GM15510 (cell line): ENCODE measurements around the gene LY86.

ENCODE experiments used
- POLR2A ChIP-seq: IDR thresholded peaks from 3 replicates; pipeline ENCODE4 v1.6.1; 2011; ENCODE audit warnings: borderline replicate concordance; ENCODE audit not compliant: insufficient read length; ENCODE audit errors: extremely low read depth

The LY86 gene

DNA sequence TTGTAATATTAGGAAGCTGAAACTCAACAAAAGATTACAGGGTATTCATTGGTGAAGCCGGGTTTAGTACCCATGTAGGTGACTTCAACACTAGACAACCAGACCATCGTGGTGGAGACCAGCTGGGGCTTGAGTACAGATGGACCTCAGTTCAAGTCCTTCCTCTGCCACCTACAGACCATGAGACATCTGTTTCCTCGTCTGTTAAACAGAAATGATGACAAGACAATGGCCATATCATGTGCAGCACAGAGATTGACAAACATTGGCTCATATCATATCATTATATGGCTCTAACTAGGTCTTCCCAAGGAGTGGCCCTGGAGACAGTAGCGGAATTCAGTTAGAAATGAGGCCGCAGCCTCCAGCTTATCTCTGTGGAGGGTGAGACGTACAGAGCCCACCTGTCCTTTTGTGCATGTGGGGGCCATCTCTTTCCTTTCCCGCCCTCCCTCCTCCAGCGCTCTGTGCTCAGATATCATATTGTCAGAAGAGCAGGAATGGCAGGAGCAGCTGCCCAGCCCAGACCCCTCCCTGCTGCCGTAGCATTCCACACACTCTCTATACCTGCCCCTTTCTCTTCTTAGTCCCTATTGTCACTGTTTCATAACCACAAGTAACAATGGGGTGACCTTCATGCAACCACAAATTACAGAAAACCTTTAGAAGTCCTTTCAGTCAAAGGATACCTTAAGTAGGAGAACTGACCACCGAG, 75.1 kb downstream of the LY86 start:
- TF ChIP-seq POLR2A = no peak

DNA sequence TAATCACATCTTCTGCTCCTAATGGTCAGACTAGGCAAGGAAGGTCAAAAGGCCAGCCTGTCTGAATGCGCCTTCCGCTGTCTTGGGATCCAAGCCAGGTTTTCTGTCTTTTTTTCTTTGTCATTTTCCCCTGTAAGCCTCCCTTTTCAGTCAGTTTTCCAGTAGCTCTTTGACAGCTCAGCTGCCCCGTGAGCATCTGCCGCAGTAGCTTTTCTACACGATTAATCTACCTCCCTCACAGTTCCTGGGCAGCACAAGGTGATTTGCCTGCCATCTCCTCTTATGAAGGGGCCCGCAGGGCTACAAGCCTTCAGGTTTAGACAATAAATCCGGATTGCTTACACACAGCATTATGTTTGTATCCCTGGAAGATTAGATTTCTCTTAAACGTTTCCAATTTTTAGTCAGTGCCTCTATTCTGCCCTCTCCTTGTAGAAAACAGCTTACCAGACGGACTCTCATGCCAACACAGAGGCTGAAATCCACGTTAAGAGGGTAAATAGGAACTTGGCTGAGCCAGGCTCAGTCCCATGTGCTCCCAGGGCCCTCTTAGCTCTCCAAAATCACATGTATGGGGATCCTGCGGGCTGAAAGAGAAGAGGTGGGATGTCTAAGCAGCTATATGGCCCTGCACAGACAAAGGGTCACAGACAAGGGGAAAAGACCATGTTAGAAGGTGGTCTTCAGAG, 77.2 kb downstream of the LY86 start:
- TF ChIP-seq POLR2A = no peak

DNA sequence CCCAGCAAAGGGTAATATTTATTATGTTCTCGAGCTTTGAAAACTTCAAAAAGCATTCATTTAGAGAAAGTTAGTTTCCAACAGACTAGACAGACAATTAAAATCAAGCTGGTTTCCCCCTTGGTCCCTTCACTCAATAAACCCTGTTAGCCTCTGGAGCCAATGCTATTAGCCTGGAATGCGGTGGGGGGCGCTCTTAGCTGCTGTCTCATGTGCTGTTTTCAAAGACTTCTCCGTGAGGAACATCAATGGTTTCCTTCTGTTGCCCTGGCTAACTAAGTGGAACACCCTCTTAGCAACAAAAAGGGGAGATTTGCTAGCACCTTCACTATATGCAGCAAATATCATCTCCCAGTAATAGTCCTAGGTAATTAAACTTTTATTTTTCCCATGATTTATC, 86.4 kb downstream of the LY86 start:
- TF ChIP-seq POLR2A = no peak

DNA sequence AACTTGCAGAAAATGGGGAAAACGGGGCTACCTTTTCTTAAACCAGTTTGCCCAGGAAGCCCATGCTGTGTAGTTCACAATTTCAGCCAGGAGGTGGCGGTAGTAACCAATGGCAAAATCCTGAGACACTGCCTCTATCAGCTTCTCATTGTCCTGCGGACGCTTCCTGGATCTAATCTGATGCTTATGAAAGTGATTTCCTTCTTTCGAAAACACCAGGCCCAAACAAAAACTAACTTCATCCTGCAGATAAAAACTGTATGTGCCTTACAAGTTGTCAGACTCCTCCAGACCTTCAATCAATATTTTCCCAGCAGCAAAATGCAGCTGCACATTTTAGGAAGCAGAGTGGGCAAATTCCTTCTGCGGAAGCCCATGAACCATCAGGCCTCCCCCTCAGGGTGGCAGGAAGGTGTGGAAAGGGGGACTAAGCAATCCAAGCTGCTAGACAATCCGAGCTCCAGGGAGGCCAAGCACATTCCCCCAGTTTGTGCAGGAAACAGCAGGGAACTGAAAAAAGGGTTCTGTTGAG, 88.5 kb downstream of the LY86 start:
- no peak for TF ChIP-seq POLR2A

DNA sequence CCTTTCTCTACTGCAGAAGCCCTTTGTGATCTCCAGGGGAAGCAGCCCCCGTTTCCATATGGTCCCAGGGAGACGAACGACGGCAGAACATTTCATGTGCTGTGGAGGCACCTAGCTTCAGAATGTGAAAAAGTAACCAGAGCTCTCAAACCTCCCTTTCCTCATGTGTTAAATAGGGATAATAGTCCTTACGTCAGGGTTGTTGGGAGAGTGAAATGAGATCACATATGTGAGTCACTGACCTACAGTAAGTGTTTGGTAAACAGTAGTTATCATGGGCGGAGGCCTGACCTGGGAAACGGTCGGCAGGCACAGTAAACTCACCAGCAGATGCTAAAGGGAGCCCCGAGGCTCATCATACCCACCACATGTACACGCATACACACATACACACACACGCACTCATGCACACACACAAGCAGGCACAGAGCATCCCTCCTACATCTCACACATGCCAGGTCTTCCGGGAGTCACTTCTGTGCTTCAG, 89.7 kb downstream of the LY86 start:
- no peak for TF ChIP-seq POLR2A

DNA sequence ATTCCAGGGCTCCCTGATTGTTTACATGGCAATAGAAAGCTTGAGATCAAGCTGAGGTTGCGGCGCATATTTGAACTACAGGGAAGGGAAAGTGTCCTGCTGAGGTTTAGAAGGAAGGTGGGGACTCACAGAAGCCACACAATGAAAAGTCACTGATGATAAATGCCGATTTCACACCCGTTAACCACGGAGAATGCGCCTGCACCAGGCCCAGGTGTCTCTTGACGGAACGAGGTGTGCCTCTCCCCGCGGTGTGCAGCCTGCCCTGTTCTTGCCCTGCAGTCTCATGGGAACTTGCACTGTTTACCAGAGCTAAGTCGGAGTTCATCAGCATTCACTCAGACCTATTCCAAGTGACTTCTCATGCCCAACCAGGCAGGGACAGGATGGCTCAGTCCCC, 90.3 kb downstream of the LY86 start:
- no peak for TF ChIP-seq POLR2A

DNA sequence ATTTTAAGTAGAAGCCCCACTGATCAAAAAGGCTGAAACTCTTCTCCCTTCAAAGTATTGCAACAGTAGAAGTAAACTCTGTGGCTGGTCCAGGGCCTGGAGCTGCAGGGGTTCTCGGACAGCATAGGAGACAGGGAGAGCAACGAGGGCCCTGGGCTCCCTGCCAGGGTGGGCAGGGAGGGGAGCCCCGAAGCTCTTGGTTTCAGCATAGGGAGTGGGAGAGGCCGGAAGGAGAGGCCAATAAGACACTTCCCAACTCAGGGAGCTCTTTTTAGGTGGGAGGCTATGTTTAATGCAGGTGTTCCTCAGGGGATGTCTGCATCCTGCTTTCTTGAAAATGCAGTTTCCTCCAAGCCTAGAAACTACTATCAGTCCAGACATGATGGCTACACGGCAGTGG, 91.1 kb downstream of the LY86 start:
- no peak for TF ChIP-seq POLR2A

DNA sequence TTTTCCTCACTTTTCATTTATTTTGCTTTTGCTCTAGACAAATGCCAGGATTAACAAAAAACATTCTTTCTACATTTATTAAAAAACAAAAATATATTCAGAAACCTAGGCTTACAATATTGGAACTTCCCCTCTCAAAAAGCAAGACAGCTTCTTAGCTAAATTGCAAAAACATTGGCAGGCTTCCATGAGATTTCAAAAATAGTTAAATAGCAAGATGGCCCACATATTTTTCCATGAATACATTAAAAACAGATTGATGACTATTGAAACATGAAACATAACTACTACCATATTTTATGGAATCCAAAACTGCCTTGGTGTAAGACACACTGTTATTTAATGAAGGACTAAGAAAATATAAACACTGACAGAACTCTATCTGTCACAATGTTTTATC, 92.0 kb downstream of the LY86 start:
- no peak for TF ChIP-seq POLR2A

DNA sequence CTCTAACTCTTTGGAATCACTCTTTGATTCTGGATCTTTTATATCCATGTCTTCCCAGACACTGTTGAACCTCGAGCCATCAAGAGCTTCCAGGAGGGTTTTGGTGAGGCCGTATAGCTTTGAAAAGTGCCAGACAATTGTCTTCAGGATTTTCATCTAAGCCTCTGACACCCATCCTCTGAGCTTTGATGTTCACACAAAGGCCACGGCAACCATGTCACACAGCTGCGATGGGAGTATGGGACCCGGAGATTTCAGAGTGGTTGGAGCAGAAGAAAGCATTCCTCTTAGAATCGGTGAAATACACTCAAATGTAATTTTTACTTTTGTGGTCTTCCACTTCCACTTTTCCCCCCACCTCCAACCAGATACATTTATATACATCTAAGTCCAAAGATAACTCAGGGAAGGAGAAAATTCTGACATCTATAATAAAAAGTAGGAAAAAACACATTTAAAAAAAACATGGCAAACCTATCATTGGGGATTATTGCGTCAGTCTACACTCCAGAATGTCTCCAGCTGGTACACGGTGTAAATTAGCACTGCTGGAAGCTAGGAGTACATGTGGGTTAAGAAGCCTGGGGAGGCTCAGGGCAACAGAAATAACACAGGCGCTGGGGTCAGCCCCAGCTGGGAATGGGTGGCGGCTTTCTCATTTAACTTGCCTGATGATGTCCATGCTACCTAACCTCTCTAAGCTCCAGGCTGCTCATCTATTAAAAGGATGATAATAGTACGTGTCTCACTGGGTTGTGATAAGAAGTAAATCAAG, 92.7 kb downstream of the LY86 start:
- no peak for TF ChIP-seq POLR2A

DNA sequence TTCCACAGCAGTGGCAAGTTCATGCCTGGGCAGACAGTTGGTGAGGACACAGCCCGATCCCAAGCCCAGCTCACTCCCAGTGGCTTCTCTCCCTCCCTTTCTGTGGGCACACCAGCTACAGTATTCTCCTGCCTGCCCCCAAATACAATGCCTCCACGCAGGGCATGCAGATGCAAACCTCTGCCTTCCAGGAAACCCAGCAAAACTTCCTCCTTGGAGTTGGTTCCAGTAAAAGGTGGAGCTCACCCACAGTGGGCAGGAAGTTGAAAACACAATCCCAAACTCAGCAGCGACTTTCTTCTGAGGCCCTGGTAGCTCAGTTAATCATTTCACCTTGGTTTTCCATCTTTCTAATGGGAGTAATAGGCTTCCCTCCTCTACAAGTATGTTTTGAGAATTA, 93.7 kb downstream of the LY86 start:
- TF ChIP-seq POLR2A = no peak

DNA sequence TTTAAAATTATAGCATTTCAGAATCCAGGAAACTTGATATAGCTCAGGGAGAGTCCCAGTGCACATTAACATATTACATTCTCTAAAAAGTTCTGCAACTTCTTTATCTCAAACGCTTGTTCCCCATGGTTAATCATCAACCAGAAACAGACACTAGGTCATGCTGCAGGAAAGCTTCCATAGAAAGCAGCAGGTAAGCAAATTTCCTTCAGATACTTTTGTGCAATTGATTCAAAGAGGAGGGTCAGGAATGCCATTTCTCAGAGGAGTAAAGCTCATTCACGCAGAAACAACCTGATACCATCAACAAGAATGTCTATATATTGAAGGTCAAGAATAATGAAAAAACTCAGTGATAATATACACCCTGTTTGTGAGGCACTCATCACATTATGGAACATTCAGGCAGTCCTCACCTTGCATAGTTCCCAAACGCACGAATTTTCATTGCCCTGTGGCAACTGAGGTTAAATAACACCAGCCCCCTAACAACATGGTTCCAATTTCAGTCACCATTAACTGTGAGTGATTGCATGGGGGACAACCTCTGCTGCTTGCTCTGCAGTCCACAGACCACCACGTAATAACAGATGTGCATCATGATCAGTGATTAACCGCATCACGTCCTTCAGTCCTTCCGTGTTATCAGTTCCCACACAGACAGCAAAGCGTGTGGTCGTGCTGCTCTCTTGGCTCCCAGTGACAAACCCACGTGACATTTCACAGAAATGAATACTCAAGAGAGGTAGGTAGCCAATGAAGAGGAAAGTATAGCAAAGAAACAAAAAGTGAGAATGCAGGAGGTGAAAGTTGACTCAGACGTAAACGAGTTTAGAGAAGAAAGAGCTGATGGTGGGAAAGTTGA, 95.7 kb downstream of the LY86 start:
- peak; percentile 25 for TF ChIP-seq POLR2A

DNA sequence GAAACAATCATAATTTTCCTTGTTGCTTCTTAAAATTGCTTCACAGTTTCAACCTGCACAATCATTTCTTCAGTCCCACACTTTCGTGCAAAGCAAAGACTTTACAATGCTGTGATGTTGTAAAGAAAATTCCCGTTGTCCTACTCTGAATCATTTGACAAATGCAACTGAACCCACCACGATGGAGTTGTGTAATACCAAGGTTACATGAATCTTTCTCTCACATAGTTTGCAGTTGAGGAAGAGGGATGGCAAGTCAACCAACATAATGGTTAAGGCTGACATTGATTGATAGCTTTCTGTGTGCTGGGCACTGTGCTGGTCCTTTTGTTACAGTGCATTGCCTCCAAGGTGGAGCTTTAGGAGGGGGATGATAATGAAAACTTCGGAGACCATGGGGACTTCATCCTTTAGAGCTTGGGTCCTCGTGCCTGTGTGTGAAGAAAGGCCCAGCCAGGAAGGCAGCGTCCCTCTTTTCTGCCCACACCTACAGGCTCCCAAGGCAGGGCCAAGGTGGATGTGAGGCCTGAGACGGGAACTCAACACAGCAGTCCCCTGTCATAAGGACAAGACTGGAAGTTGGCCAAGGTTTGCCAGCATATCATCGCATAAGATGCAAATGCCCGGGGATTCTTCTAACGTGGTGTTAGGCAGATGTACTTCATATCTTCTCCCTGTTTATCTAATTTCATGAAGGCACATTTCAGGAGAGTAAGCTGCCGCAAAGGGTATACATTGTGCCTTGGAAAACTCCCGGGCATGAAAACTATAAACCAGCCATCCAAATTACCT, 96.9 kb downstream of the LY86 start:
- TF ChIP-seq POLR2A = no peak

DNA sequence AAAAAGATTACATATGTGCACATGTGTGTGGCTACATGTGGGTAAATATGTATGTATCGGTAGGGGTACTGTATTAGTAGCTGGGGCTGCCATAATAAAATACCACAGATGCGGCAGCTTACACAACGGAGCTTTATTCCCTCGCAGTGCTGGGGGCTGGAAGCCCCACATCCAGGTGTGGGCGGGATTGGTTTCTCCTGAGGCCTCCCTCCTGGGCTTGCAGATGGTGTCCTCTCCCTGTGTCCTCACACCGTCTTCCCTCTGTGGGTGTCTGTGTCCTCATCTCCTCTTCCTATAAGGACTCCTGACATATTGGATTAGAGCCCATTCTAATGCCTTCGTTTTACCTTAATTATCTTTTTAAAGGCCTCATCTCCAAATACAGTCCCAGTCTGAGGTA, 97.7 kb downstream of the LY86 start:
- TF ChIP-seq POLR2A = no peak
